ENCODE data around the gene RANBP10.

DNA sequence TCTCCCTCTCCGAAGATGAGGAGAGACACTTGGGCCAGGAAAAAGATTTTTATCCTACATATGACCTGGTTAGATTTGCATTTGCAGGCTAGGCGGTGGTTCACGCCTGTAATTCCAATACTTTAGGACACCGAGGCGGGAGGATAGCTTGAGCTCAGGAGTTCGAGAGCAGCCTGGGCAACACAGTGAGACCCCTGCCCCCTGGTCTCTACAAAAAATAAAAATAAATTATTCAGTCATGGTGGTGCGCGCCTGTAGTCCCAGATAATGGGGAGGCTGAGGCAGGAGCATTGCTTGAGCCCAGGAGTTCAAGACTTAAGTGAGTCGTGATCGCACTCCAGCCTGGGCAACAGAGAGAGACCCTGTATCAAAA lies 27.9 kb upstream of the RANBP10 start:
- TF ChIP-seq, protein P1, sequence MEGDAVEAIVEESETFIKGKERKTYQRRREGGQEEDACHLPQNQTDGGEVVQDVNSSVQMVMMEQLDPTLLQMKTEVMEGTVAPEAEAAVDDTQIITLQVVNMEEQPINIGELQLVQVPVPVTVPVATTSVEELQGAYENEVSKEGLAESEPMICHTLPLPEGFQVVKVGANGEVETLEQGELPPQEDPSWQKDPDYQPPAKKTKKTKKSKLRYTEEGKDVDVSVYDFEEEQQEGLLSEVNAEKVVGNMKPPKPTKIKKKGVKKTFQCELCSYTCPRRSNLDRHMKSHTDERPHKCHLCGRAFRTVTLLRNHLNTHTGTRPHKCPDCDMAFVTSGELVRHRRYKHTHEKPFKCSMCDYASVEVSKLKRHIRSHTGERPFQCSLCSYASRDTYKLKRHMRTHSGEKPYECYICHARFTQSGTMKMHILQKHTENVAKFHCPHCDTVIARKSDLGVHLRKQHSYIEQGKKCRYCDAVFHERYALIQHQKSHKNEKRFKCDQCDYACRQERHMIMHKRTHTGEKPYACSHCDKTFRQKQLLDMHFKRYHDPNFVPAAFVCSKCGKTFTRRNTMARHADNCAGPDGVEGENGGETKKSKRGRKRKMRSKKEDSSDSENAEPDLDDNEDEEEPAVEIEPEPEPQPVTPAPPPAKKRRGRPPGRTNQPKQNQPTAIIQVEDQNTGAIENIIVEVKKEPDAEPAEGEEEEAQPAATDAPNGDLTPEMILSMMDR (IDR thresholded peaks at IDR 0.05), result no peak
- TF ChIP-seq POLR2A (IDR thresholded peaks at IDR 0.05), result no peak

Measured in testis (tissue), 2 donors.